Spleen (tissue), 7 donors: ENCODE measurements around the gene CLCN7.

Source experiments
- CTCF ChIP-seq, 11 experiments: fragments of 200-600 bp in 7 of 11; fragments of 450-650 bp in 4 of 11; sonication (generic) in 4 of 11; IDR thresholded peaks in 8 of 11; conservative IDR thresholded peaks in 3 of 11; 1 replicate in 7 of 11; 2 replicates in 4 of 11; pipeline versions ENCODE4 v1.4.0 to v1.8.0; 2016 to 2021; ENCODE audit warnings: antibody characterized with exemption in 11 of 11, inconsistent platforms in 4 of 11, mild to moderate bottlenecking in 1 of 11
- POLR2A ChIP-seq, 3 donors: fragments of 450-650 bp; IDR thresholded peaks; one replicate each; pipeline ENCODE4 v1.5.1; 2017; ENCODE audit warnings: antibody characterized with exemption in 3 of 3, mild to moderate bottlenecking in 1 of 3
- donor health status: DM: no; HTN: no; CAD: no; lungs with moderate emphysema.
- donor health status: DM: no; HTN: no; CAD: no.
- donor health status: DM: no; HTN: no; CAD: no.

- TF ChIP-seq CTCF (IDR thresholded peaks at IDR 0.05 in 8 of 11, conservative IDR thresholded peaks at IDR 0.05 in 3 of 11) (no peak), POLR2A (IDR thresholded peaks at IDR 0.05) (no peak)
Observed at GRCh38 chr16:1500465-1501150, 25.8 kb upstream of the CLCN7 start.
